ENCODE measurements around the gene MYO9A. TPM values are rescaled to one million over a fixed set of nuclear protein-coding genes. Genes with fewer than 3 reads are reported as not detected.

The MYO9A gene, protein sequence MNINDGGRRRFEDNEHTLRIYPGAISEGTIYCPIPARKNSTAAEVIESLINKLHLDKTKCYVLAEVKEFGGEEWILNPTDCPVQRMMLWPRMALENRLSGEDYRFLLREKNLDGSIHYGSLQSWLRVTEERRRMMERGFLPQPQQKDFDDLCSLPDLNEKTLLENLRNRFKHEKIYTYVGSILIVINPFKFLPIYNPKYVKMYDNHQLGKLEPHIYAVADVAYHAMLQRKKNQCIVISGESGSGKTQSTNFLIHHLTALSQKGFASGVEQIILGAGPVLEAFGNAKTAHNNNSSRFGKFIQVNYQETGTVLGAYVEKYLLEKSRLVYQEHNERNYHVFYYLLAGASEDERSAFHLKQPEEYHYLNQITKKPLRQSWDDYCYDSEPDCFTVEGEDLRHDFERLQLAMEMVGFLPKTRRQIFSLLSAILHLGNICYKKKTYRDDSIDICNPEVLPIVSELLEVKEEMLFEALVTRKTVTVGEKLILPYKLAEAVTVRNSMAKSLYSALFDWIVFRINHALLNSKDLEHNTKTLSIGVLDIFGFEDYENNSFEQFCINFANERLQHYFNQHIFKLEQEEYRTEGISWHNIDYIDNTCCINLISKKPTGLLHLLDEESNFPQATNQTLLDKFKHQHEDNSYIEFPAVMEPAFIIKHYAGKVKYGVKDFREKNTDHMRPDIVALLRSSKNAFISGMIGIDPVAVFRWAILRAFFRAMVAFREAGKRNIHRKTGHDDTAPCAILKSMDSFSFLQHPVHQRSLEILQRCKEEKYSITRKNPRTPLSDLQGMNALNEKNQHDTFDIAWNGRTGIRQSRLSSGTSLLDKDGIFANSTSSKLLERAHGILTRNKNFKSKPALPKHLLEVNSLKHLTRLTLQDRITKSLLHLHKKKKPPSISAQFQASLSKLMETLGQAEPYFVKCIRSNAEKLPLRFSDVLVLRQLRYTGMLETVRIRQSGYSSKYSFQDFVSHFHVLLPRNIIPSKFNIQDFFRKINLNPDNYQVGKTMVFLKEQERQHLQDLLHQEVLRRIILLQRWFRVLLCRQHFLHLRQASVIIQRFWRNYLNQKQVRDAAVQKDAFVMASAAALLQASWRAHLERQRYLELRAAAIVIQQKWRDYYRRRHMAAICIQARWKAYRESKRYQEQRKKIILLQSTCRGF (N-terminal part only)
- 10.7 and 21.1 TPM in 2 replicates for total RNA-seq (2014; rRNA removed; shearing (Covaris generic))

- DNase-seq (ENCODE audit: low spot score), result peak; percentile 99
- in situ Hi-C loops (cut with HindIII; ENCODE audit: low sequenced_read_pairs), result no loop called here
Measured at GRCh38 chr15:72118017-72118978, at the start of gene MYO9A, which contains the start of gene SENP8. MYO9A (minus strand) TSS chr15:72118150; CDS start chr15:72046563, 71,587 bp downstream. SENP8 (plus strand) TSS chr15:72118403; CDS start chr15:72139624, 21,221 bp downstream.

DNA sequence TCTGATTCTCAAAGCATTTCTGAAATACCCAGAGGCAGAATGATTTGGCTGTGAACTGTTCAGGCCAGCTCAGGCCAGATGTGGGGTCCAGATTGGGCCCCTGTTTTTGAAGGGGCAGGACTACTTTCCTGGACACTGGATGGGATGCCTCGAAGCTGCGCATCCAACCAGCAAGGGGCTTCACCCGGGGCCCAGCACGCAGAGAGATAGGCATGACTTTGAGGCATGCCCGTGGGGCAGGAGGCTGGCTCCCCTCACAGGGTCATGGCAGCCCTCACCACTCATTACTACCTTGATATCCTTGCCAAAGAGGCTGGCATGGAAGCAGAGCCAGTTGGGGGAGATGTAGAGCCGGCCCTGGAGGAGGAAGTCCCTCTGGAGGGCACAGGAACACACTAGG is 49.5 kb upstream of the MYO9A start:
- no peak for DNase-seq (ENCODE audit: low spot score)
- in situ Hi-C loops (cut with HindIII; ENCODE audit: low sequenced_read_pairs), result no loop called here

DNA sequence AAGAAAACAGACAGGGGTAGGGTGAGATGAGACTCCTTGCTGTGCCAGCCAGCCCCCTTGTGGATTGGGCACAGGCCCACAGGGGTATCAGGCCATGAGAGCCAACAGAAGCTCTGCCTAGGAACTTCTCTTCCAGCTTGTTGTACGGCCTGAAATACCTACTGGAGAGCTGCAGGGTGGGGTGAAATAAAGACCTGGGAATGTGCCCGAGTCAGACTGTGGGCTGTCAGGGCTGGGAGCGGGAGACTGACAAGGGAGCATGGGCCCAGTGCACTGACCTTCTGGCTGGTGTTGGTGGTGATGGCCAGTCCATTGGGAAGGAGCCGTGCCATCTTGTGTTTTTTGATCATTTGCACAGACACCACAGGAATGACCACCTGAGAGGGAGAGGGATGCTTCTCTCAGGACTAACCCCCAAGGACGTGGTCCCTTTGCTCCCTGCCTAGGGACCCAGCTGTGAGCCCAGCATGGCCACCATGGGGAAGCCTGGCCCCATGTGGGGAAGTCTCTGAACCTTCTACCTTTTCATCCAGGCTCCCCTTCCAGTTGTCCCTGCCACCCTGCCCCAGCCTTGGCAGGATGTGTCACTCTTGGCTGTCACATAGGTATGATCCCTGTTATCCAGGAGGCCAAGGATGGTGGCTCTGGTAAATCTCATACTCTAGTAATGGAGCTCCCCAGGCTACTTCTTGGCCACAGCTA is 48.9 kb upstream of the MYO9A start:
- DNase-seq (ENCODE audit: low spot score), result no peak
- in situ Hi-C loops (cut with HindIII; ENCODE audit: low sequenced_read_pairs), result no loop called here

DNA sequence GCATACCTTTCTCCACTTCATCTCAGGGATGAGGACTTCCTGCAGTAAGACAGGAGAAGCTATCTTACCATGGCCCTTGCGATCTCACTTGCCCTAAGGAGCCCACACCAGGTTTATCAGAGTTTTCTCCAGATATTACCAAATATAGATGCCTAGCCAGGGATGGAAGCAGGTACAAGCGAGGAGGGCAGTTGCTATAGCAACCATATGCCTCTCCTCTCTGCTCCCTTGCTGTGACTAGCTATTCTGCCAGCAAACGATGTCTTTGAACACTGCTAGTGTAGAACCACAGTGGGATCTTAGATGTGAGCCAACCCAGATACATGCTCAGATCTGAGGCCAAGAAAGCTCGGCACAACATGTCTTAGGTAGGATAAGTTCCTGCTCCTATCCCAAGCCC is 45.8 kb upstream of the MYO9A start:
- in situ Hi-C loops (cut with HindIII; ENCODE audit: low sequenced_read_pairs), result no loop called here
- peak; percentile 73 for DNase-seq (ENCODE audit: low spot score)

DNA sequence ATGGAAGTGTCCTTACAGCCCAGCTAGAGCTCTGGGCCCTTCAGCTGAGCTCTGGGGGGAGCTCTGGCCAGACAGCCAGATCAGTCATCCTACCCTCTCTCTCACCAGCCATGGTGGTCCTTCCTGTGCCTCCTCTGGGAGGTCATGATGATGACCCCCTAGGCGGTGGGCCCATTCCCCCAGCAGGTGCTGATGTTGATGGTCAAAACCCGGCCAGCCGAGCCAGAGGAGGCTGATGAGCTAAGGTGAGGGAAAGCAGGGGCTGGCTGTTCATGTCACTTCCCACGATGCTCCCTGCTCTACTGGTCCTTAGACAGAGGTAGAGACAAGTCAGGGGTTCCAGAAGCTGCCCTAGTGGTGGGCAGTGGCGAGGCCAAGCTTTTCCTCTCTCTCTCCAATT is 44.6 kb upstream of the MYO9A start:
- no peak for DNase-seq (ENCODE audit: low spot score)
- in situ Hi-C loops (cut with HindIII; ENCODE audit: low sequenced_read_pairs), result no loop called here

GRCh38 chr15:72161361-72162132 is 43.6 kb upstream of the MYO9A start:
- in situ Hi-C loops (cut with HindIII; ENCODE audit: low sequenced_read_pairs), result no loop called here
- DNase-seq (ENCODE audit: low spot score), result peak; percentile 3

DNA sequence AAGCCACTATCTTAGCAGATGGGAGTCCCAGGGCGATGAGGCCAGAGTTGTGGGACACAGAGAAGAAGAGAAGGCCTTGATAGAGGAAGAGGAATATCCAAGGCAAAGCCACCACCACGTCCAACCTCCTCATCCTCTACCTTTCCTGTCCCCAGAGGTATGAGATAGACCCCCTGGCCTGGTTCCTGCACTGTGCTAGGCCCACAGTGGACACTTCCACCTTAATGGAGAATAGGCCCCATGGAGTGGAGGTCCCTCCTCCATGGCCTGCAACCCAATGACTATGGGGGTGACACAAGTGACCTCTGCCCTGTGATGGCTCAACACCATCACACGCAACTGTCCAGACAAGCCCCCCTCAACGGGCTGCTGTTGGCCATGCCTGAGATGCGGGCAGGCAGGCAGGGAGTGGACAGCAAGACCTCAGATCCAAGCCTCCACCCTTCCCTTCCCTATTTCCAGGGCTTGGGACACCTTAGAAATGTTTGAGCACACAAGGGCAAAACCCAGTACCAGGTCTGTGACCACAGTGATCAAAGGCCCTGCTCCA is 42.8 kb upstream of the MYO9A start:
- DNase-seq (ENCODE audit: low spot score), result no peak
- in situ Hi-C loops (cut with HindIII; ENCODE audit: low sequenced_read_pairs), result no loop called here

GRCh38 chr15:72156928-72157327 is 39.0 kb upstream of the MYO9A start:
- in situ Hi-C loops (cut with HindIII; ENCODE audit: low sequenced_read_pairs), result no loop called here

DNA sequence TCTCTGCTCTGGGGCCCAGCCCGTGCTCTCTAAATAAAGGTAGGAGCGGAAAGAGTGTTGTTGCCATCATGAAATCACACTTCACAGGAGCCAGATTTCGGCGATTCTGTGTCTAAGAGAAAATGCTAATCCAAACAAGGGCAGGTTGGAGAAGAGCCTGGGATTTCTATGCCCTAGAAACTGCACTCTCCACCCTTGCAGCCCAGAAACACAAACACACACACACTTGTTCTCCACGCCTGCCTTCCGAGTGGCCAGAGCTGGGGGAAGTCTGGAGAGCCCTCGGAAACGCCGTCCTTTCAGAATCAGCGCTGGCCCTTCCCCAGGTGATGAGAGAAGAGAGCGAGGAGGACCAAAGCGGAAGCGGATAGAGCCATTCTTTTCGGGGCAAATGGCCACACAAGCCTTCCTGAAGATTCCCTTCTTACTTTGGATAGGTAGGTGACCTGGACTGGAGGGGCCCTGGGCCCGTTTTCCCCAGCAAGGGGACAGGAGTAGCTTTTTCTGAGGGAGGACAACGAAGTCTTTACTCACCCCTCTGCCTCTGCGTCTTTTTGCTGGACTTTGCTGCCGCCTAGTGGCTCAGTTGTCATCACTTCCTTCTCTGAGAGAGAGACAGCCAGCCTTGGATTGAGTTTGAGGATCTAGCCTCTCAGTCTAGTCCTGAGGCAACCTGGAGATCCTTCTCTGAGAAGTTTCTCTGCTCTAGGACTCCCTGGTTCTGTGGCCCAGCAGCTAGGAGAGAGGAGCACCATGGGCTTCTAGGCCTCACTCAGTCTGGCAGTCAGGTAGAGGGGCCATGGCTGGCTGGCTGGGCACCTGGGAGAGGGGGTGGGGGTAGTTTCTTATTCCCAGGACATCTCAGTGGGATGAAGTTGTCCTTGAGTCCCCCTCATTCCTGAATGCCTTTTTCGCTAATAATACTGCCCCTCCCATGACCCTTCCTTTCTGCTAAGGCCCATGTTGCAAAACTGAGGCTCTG is 38.0 kb upstream of the MYO9A start:
- in situ Hi-C loops (cut with HindIII; ENCODE audit: low sequenced_read_pairs), result no loop called here
- DNase-seq (ENCODE audit: low spot score), result peak; percentile 95

More at GRCh38 chr15:72156928-72157327, 39.0 kb upstream of the MYO9A start:
- no peak for DNase-seq (ENCODE audit: low spot score)

- in situ Hi-C loops (cut with HindIII; ENCODE audit: low sequenced_read_pairs), result no loop called here
Measured at GRCh38 chr15:72155003-72155621, 37.2 kb upstream of the MYO9A start.

DNA sequence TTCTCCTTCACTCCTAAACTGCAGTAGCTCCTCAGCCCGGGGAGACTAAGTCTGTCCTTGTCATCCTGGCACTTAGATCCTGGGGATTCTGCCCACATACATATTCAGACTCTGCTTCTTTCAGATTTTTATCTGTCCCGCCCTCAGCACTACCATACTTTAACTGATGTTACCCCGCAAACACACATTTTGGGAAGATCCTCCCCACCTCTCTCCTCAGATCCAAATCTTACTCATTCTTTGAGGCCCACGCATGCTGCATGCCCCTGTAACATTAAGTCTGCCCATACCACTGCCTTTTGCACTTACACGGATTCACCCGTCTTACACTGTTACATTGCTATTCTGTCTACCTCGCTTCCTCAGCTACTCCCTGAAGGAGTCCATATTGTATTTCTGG is 36.4 kb upstream of the MYO9A start:
- DNase-seq (ENCODE audit: low spot score), result no peak
- in situ Hi-C loops (cut with HindIII; ENCODE audit: low sequenced_read_pairs), result no loop called here

More at GRCh38 chr15:72155003-72155621, 37.2 kb upstream of the MYO9A start:
- peak; percentile 82 for DNase-seq (ENCODE audit: low spot score)

- DNase-seq (ENCODE audit: low spot score), result no peak
- in situ Hi-C loops (cut with HindIII; ENCODE audit: low sequenced_read_pairs), result no loop called here
Measured at GRCh38 chr15:72153269-72154000, 35.5 kb upstream of the MYO9A start.

GRCh38 chr15:72147418-72147817 is 29.5 kb upstream of the MYO9A start:
- no peak for DNase-seq (ENCODE audit: low spot score)
- in situ Hi-C loops (cut with HindIII; ENCODE audit: low sequenced_read_pairs), result no loop called here

GRCh38 chr15:72146934-72147333 is 29.0 kb upstream of the MYO9A start:
- in situ Hi-C loops (cut with HindIII; ENCODE audit: low sequenced_read_pairs), result no loop called here
- no peak for DNase-seq (ENCODE audit: low spot score)

- no peak for DNase-seq (ENCODE audit: low spot score)
- in situ Hi-C loops (cut with HindIII; ENCODE audit: low sequenced_read_pairs), result no loop called here
Measured at GRCh38 chr15:72146221-72146620, 28.3 kb upstream of the MYO9A start.
